Measurements from ENCODE around the gene WDR46.

Gene WDR46

GRCh38 chr6:33280539-33280938 lies 8.5 kb downstream of the WDR46 start:
- DNase-seq, result no peak
- no peak overlapping the region for H3K4me3 ChIP-seq (ENCODE audit: low read depth, low read length)
- H3K9me3 ChIP-seq, result no peaks in the 10 kb centered on the region
- no peaks in the 10 kb centered on the region for H3K4me1 ChIP-seq
- no peaks in the 10 kb centered on the region for H3K27me3 ChIP-seq
- peaks cover 59% of the 10 kb centered on the region for H3K36me3 ChIP-seq
- no peak for TF ChIP-seq CTCF (IDR thresholded peaks at IDR 0.05; ENCODE audit: low read depth, low read length)

- peaks cover 61% of the 10 kb centered on the region for H3K36me3 ChIP-seq
- H3K9me3 ChIP-seq, result no peaks in the 10 kb centered on the region
- no peaks in the 10 kb centered on the region for H3K4me1 ChIP-seq
- peak; percentile 68 for DNase-seq
- no peaks in the 10 kb centered on the region for H3K27me3 ChIP-seq
- TF ChIP-seq CTCF (IDR thresholded peaks at IDR 0.05; ENCODE audit: low read depth, low read length), result peak; percentile 94
- H3K4me3 ChIP-seq (ENCODE audit: low read depth, low read length), result no peak overlapping the region
Measured at GRCh38 chr6:33279971-33280511, 9.0 kb downstream of the WDR46 start.

GRCh38 chr6:33279257-33279695 lies 9.8 kb downstream of the WDR46 start:
- no peaks in the 10 kb centered on the region for H3K27me3 ChIP-seq
- no peaks in the 10 kb centered on the region for H3K9me3 ChIP-seq
- no peak for TF ChIP-seq CTCF (IDR thresholded peaks at IDR 0.05; ENCODE audit: low read depth, low read length)
- peaks cover 68% of the 10 kb centered on the region for H3K36me3 ChIP-seq
- H3K4me3 ChIP-seq (ENCODE audit: low read depth, low read length), result no peak overlapping the region
- no peaks in the 10 kb centered on the region for H3K4me1 ChIP-seq
- no peak for DNase-seq

GRCh38 chr6:33278810-33279209 lies 10.2 kb downstream of the WDR46 start:
- H3K4me3 ChIP-seq (ENCODE audit: low read depth, low read length), result no peak overlapping the region
- TF ChIP-seq CTCF (IDR thresholded peaks at IDR 0.05; ENCODE audit: low read depth, low read length), result no peak
- DNase-seq, result no peak
- peaks cover 72% of the 10 kb centered on the region for H3K36me3 ChIP-seq
- no peaks in the 10 kb centered on the region for H3K4me1 ChIP-seq
- no peaks in the 10 kb centered on the region for H3K9me3 ChIP-seq
- H3K27me3 ChIP-seq, result no peaks in the 10 kb centered on the region

- no peaks in the 10 kb centered on the region for H3K9me3 ChIP-seq
- H3K36me3 ChIP-seq, result peaks cover 72% of the 10 kb centered on the region
- DNase-seq, result no peak
- no peaks in the 10 kb centered on the region for H3K27me3 ChIP-seq
- no peak overlapping the region for H3K4me3 ChIP-seq (ENCODE audit: low read depth, low read length)
- TF ChIP-seq CTCF (IDR thresholded peaks at IDR 0.05; ENCODE audit: low read depth, low read length), result no peak
- no peaks in the 10 kb centered on the region for H3K4me1 ChIP-seq
Measured at GRCh38 chr6:33278392-33278741, 10.7 kb downstream of the WDR46 start.

- Histone ChIP-seq H3K9me3 (no peaks in the 10 kb centered on the region), H3K4me1 (no peaks in the 10 kb centered on the region), H3K36me3 (peaks cover 75% of the 10 kb centered on the region), H3K4me3 (ENCODE audit: low read depth, low read length) (peak overlapping the region; percentile 61), H3K27me3 (no peaks in the 10 kb centered on the region)
- no peak for TF ChIP-seq CTCF (IDR thresholded peaks at IDR 0.05; ENCODE audit: low read depth, low read length)
- DNase-seq, result no peak
Measured at GRCh38 chr6:33277663-33278391, 11.2 kb downstream of the WDR46 start.

Measured in BE2C (cell line).